HepG2 (cell line): ENCODE data around the gene MADD. TPM values are rescaled to one million over a fixed set of nuclear protein-coding genes. Genes with fewer than 3 reads are reported as not detected.

Experiments
- ATF7-NPFF ChIP-seq: sonication (generic); formaldehyde crosslinking; IDR thresholded peaks from 2 replicates; pipeline ENCODE4 v1.8.1; 2023; ENCODE audit warnings: mild to moderate bottlenecking, low read depth, missing genetic modification reagents, moderate library complexity
- CREB3 ChIP-seq: sonication (generic); formaldehyde crosslinking; IDR thresholded peaks from 2 replicates; pipeline ENCODE4 v1.5.0; 2020; ENCODE audit warnings: missing genetic modification reagents
- MEIS1 ChIP-seq: sonication (generic); formaldehyde crosslinking; IDR thresholded peaks from 2 replicates; pipeline ENCODE4 v1.9.0; 2021; ENCODE audit warnings: mild to moderate bottlenecking, missing genetic modification reagents, moderate library complexity, borderline replicate concordance
- NFKBIZ ChIP-seq: IDR thresholded peaks from 2 replicates; pipeline ENCODE4 v1.6.1; 2018; ENCODE audit warnings: missing genetic modification reagents, missing compliant biosample characterization
- PAWR ChIP-seq: sonication (generic); formaldehyde crosslinking; IDR thresholded peaks from 2 replicates; pipeline ENCODE4 v1.4.0; 2020; ENCODE audit warnings: missing genetic modification reagents, mild to moderate bottlenecking, borderline replicate concordance
- PCBP2 ChIP-seq: fragments of 200-400 bp; formaldehyde crosslinking; optimal IDR thresholded peaks from 2 replicates; pipeline ENCODE3; 2018; ENCODE audit warnings: low read length, low read depth; ENCODE audit not compliant: poor library complexity, severe bottlenecking
- PHB2 ChIP-seq: fragments of 450-650 bp; IDR thresholded peaks from 2 replicates; pipeline ENCODE4 v1.6.1; 2018; ENCODE audit not compliant: partially characterized antibody
- SPEN ChIP-seq: sonication (generic); formaldehyde crosslinking; IDR thresholded peaks from 2 replicates; pipeline ENCODE4 v1.5.1; 2020; ENCODE audit warnings: low read depth, mild to moderate bottlenecking, missing genetic modification reagents
- SRY ChIP-seq: sonication (generic); formaldehyde crosslinking; IDR thresholded peaks from 2 replicates; pipeline ENCODE4 v1.8.0; 2022; ENCODE audit warnings: mild to moderate bottlenecking, missing genetic modification reagents
- TCF12 ChIP-seq, 2 experiments: fragments of 450-650 bp in 1 of 2; sonication (generic) in 1 of 2; formaldehyde crosslinking in 1 of 2; IDR thresholded peaks; 2 replicates each; pipeline versions ENCODE4 v1.6.1 to v1.8.0; 2017 to 2022; ENCODE audit warnings: antibody characterized with exemption in 1 of 2, mild to moderate bottlenecking in 1 of 2, missing genetic modification reagents in 1 of 2, moderate library complexity in 1 of 2
- TOE1 ChIP-seq: sonication (generic); formaldehyde crosslinking; IDR thresholded peaks from 2 replicates; pipeline ENCODE4 v1.4.0; 2020; ENCODE audit warnings: mild to moderate bottlenecking, missing genetic modification reagents
- UBTF ChIP-seq: sonication (generic); formaldehyde crosslinking; IDR thresholded peaks from 2 replicates; pipeline ENCODE4 v1.4.0; 2020; ENCODE audit warnings: mild to moderate bottlenecking, missing genetic modification reagents
- ZFP90 ChIP-seq: sonication (generic); formaldehyde crosslinking; IDR thresholded peaks from 2 replicates; pipeline ENCODE4 v1.8.0; 2022; ENCODE audit warnings: missing genetic modification reagents, mild to moderate bottlenecking, inconsistent platforms, borderline replicate concordance
- ZFX ChIP-seq: sonication (generic); formaldehyde crosslinking; IDR thresholded peaks from 2 replicates; pipeline ENCODE4 v1.4.0; 2020; ENCODE audit warnings: mild to moderate bottlenecking, low read depth, missing genetic modification reagents, moderate library complexity
- ZNF207 ChIP-seq: fragments of 450-650 bp; IDR thresholded peaks from 2 replicates; pipeline ENCODE4 v1.6.1; 2016; ENCODE audit warnings: antibody characterized with exemption, borderline replicate concordance
- ZNF280B ChIP-seq: sonication (generic); formaldehyde crosslinking; IDR thresholded peaks from 2 replicates; pipeline ENCODE4 v1.5.0; 2020; ENCODE audit warnings: missing genetic modification reagents, mild to moderate bottlenecking, borderline replicate concordance
- ZNF281 ChIP-seq: sonication (generic); formaldehyde crosslinking; IDR thresholded peaks from 2 replicates; pipeline ENCODE4 v1.4.0; 2020; ENCODE audit warnings: missing genetic modification reagents, borderline replicate concordance
- ZNF329 ChIP-seq: sonication (generic); formaldehyde crosslinking; IDR thresholded peaks from 2 replicates; pipeline ENCODE4 v1.9.0; 2021; ENCODE audit warnings: low read depth, mild to moderate bottlenecking, missing genetic modification reagents
- ZNF644 ChIP-seq: IDR thresholded peaks from 2 replicates; pipeline ENCODE4 v1.6.1; 2016; ENCODE audit warnings: low read depth
- ZNF766 ChIP-seq: sonication (generic); formaldehyde crosslinking; IDR thresholded peaks from 2 replicates; pipeline ENCODE4 v1.5.0; 2020; ENCODE audit warnings: missing genetic modification reagents, borderline replicate concordance
- polyA plus RNA-seq, 8 experiments: library from polyadenylated mRNA; depleted of rRNA in 3 of 8; stranded (reverse) in 7 of 8; unstranded in 1 of 8; fragments of >200 nt; fragmentation: Illumina TruSeq in 4 of 8; extraction: Trizol in 4 of 8; gene quantifications; 2 replicates each; pipeline versions ENCODE4 v1.2.1 to v1.2.3, GENCODE V29; 2011 to 2016; ENCODE audit warnings: low read depth in 4 of 8, missing spikeins in 1 of 8, mixed read lengths in 1 of 8; ENCODE audit not compliant: insufficient read depth in 1 of 8
- total RNA-seq, 5 experiments: library from RNA; depleted of rRNA; stranded (reverse); fragments of >200 nt; fragmentation: Illumina TruSeq; extraction: Trizol; gene quantifications; 2 replicates each; pipeline ENCODE4 v1.2.3, GENCODE V29; 2016; ENCODE audit warnings: low read depth in 1 of 5

The MADD gene
- total and polyA plus RNA-seq, 2 of the 13 experiments (the other 11 are each of a cell fraction or from before 2014, with no cell fraction given): 18.0 to 29.2 TPM

GRCh38 chr11:47269002-47269828, 718 bp upstream of the MADD start (continued):
- TF ChIP-seq ZNF329: no peak; the same call in 1 of the 2 replicates
- 0 out of 2 replicates have a peak, but pooled peaks have one; percentile 6 for TF ChIP-seq MEIS1 (CRISPR knock-in tag)
- TF ChIP-seq CREB3 (CRISPR knock-in tag): no peak
- no peak for TF ChIP-seq PCBP2
- TF ChIP-seq PAWR (CRISPR knock-in tag): no peak
- no peak for TF ChIP-seq NFKBIZ (CRISPR knock-in tag)
- peak; percentile 8; the same call in 1 of the 2 replicates for TF ChIP-seq ZFX
- TF ChIP-seq ZNF280B (CRISPR knock-in tag): peak; percentile 83; the same call in 1 of the 2 replicates
- no peak for TF ChIP-seq TCF12 (IDR thresholded peaks at IDR 0.05)
- no peak for TF ChIP-seq TCF12 (CRISPR knock-in tag; IDR thresholded peaks at IDR 0.05)
- no peak for TF ChIP-seq ZNF207
- peak; percentile 76 for TF ChIP-seq ZNF281
- TF ChIP-seq ZFP90: no peak; the same call in 1 of the 2 replicates
- no peak for TF ChIP-seq ZNF766
- no peak; the same call in 1 of the 2 replicates for TF ChIP-seq UBTF (CRISPR knock-in tag)
- TF ChIP-seq PHB2: no peak
- TF ChIP-seq SPEN: peak; percentile 4; the same call in 1 of the 2 replicates
- TF ChIP-seq TOE1 (CRISPR knock-in tag): no peak
- no peak for TF ChIP-seq ZNF644
- TF ChIP-seq SRY (CRISPR knock-in tag): no peak; the same call in 1 of the 2 replicates
- TF ChIP-seq ATF7-NPFF (CRISPR knock-in tag): peak; percentile 40; the same call in 1 of the 2 replicates
